Measurements from ENCODE around the gene CORO2B.

Gene CORO2B

DNA sequence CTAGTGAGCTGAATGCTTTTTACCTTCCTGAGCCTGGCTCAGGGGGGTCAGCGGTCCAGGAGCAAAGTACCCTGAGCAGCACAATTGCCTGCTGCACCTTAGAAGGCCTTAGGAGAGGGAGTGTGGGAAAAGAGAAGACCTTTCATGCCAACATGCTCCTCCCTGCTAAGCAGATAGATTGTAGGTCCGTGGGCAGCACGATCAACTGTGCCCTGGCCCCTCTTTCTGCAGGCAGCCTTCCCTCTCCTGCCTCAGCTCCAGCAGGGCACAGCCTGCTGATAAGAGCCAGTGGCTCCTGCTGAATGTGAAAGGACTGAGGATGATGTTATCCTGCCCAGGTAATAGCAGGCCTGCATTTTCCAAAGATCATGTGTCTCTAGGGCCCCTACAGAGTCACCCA is 4.1 kb downstream of the CORO2B start:
- ChIA-PET CTCF (interaction anchor here (1.7 kb wide), 1 partner anchor 11 kb away, joined by 4 read pairs; no protein-coding TSS in a partner anchor), POLR2A (no interaction called here)
- TF ChIP-seq, protein P1, sequence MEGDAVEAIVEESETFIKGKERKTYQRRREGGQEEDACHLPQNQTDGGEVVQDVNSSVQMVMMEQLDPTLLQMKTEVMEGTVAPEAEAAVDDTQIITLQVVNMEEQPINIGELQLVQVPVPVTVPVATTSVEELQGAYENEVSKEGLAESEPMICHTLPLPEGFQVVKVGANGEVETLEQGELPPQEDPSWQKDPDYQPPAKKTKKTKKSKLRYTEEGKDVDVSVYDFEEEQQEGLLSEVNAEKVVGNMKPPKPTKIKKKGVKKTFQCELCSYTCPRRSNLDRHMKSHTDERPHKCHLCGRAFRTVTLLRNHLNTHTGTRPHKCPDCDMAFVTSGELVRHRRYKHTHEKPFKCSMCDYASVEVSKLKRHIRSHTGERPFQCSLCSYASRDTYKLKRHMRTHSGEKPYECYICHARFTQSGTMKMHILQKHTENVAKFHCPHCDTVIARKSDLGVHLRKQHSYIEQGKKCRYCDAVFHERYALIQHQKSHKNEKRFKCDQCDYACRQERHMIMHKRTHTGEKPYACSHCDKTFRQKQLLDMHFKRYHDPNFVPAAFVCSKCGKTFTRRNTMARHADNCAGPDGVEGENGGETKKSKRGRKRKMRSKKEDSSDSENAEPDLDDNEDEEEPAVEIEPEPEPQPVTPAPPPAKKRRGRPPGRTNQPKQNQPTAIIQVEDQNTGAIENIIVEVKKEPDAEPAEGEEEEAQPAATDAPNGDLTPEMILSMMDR (IDR thresholded peaks at IDR 0.05; ENCODE audit: control extremely low read depth, extremely low read depth, low read depth, missing control alignments), result no peak
- DNase-seq (ENCODE audit: extremely low spot score), result no peak

DNA sequence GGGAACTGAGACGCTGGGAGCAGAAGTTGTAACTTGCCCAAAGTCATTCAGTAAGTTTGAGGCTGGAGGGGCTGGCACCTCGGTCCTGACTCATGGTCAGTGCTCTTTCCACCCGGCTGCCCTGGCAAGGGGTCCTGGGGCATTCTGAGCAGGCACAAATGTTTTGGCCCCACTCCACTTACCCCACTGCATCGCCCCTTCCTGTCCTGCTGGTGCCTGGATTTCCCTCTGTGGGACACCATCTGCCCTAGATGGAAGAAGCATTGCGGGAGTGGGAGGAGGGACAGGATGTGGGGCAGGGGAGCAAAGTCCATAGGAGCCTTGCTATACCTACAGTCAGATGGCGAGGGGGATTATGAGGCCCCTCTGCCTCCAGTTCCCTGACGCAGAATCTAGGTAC is 4.5 kb downstream of the CORO2B start:
- TF ChIP-seq, protein P1 (IDR thresholded peaks at IDR 0.05; ENCODE audit: control extremely low read depth, extremely low read depth, low read depth, missing control alignments), result no peak
- no peak for DNase-seq (ENCODE audit: extremely low spot score)
- CTCF ChIA-PET, result no interaction called here
- POLR2A ChIA-PET, result no interaction called here

DNA sequence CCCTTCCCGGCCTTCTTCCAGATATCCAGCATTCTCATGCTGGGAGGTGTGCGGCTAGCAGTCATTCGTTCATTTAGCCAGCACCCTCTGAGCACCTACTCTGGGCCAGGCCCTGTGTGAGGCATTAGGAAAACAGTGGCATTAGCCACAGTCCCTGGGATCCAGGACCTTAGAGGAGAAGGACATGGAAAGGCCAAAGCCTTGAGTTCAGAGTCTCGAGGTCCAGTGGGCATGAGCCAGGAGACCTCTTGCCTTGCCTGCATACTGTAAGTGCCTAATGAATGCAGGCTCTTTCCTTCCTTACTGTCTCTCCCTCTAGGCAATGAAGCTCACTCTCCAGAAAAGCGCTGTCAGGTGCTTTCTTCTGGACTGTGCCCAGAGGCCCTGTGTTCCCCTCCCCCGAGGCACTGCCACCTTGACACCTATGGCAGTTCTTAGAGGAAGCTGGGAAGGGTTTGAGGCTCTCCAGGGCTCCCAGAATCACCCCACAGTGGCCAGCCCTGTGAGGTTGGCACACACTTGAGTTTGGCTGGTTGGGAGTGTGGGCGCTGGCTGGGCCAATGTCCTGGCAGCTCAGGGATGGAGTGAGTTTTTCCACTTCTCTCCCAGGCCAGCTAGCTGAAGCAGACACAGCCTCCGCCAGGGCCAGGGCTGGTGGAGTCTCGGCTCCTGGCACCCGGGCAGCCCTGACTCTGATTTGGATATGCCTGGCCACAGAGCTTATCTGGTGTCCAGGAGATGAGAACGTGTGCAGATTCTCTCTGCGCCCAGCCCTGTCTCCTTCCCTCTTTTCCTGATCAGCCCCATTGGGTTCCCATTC is 5.4 kb downstream of the CORO2B start:
- ChIA-PET POLR2A (no interaction called here), CTCF (interaction anchor here (1.5 kb wide), 1 partner anchor 11 kb away, joined by 3 read pairs; no protein-coding TSS in a partner anchor)
- no peak for DNase-seq (ENCODE audit: extremely low spot score)
- TF ChIP-seq, protein P1 (IDR thresholded peaks at IDR 0.05; ENCODE audit: control extremely low read depth, extremely low read depth, low read depth, missing control alignments), result no peak

DNA sequence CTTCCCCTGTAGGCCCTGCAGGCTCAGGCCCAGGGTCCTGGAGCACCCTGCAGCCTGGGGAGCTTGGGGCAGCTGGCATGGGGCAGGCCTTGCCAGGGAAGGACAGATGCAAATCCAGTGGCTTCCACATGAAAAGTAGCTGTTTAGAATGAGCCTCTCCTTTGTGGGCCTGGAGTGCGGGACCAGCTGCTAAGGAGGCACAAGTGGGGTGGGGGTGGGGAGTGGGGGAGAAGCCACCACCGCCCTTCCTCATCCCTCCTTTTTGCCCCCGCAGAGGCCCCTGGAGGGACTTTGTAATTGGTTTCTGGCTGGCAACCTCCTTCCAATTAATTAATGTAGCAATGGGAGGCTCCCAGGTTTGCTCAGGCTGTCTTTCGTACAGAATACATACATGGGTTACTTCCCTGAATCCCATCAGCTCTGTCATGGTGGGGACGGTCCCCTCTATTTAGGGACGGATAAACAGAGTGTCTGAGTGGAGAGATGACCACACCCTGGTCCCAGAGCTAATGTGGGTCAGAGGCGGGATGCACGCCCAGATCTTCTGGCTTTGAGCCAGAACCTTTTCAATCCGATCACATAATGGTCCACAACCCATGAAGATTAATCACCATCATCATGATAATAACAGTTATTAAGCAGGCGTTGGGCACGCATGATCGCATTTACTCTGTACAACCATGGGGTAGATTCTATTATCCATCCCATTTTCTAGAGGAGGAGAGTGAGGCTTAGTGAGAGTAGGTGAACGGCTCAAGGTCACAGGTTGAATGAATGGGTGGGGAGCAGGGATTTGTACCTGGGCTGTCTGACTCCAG is 6.2 kb downstream of the CORO2B start:
- ChIA-PET POLR2A (no interaction called here), CTCF (interaction anchor here (1.5 kb wide), 1 partner anchor 10 kb away, joined by 3 read pairs; no protein-coding TSS in a partner anchor)
- TF ChIP-seq, protein P1 (IDR thresholded peaks at IDR 0.05; ENCODE audit: control extremely low read depth, extremely low read depth, low read depth, missing control alignments), result no peak
- DNase-seq (ENCODE audit: extremely low spot score), result no peak

DNA sequence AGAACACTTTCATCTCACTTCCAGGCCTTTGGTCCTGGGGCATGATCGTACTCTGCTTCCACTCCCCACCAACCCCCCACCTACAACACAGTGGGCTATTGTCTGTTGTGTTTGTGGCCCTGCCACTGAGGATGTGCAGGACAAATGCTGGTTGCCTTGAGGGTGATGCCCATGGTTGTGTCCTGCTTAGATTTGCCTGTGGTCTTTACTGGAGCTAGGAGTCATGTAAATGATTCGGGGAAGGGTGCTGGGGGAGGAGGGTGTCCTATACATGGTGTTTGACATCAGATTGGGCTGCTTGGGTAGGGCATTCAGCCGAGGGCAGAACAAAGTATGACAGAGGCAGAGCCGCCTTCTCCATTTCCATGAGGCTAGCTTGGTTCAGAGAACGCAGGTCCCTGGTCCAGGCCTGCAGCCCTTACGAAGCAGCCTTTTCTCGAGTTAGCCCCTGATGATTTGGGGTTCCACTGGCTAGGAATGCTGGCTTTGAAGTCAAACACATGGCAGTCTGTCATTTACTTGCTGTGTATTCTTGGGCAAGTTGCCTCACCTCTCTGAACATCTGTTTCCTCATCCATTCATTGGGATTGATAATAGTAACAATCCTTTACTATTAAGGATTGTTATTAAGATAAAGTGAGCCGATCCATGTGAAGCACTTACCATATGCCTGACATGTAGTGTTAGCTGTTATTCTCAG is 6.9 kb downstream of the CORO2B start:
- no peak for DNase-seq (ENCODE audit: extremely low spot score)
- POLR2A ChIA-PET, result no interaction called here
- CTCF ChIA-PET, result interaction anchor here (1.0 to 1.5 kb wide), 2 partner anchors 10 to 31 kb away, joined by 3 read pairs; no protein-coding TSS in a partner anchor
- TF ChIP-seq, protein P1 (IDR thresholded peaks at IDR 0.05; ENCODE audit: control extremely low read depth, extremely low read depth, low read depth, missing control alignments), result no peak

Data from GM10248 (cell line).